COR-L47 (cell line): Measurements from ENCODE around the gene SLC34A1.
"Not testable (repeated sequence)": the region's sequence is repeated elsewhere in the genome, so short reads cannot be mapped to it uniquely, and the experiment has no call there.

Experiments
- DNase-seq: peaks from one replicate; lab custom pipeline; 2025; lab: John Stamatoyannopoulos, UW

The SLC34A1 gene

GRCh38 chr5:177368869-177369644, 15.2 kb upstream of the SLC34A1 start:
- DNase-seq = no peak

- no peak for DNase-seq
These were observed 14.4 kb upstream of the SLC34A1 start for GRCh38 chr5:177369645-177370440.

DNA sequence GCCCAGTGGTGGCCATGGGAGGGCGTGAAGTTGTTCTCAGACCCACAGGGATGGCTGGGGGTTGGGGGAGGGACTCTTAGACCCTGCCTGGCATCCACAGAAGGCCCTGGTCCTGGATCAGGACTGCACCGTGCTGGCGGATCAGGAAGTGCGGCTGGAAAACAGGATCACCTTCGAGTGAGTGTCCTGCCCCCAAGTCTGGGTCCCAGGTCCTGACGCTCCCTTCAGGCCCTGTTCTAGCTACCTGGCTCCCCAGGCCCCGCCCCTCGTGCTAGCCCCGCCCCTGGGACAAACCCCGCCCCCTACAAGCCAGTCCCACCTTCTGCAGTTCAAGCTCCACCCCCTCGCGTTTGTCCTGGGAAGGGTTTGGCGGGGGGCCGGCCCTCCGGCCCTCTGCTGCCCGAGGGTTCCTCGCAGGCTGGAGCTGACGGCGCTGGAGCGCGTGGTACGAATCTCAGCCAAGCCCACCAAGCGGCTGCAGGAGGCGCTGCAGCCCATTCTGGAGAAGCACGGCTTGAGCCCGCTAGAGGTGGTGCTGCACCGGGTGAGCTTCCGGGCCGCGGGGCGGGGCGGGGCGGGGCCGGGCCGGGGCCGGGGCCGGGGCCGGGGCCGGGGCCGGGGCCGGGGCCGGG, 13.6 kb upstream of the SLC34A1 start:
- DNase-seq = peak; percentile 40

GRCh38 chr5:177371120-177372033, 12.9 kb upstream of the SLC34A1 start:
- DNase-seq = no peak

DNA sequence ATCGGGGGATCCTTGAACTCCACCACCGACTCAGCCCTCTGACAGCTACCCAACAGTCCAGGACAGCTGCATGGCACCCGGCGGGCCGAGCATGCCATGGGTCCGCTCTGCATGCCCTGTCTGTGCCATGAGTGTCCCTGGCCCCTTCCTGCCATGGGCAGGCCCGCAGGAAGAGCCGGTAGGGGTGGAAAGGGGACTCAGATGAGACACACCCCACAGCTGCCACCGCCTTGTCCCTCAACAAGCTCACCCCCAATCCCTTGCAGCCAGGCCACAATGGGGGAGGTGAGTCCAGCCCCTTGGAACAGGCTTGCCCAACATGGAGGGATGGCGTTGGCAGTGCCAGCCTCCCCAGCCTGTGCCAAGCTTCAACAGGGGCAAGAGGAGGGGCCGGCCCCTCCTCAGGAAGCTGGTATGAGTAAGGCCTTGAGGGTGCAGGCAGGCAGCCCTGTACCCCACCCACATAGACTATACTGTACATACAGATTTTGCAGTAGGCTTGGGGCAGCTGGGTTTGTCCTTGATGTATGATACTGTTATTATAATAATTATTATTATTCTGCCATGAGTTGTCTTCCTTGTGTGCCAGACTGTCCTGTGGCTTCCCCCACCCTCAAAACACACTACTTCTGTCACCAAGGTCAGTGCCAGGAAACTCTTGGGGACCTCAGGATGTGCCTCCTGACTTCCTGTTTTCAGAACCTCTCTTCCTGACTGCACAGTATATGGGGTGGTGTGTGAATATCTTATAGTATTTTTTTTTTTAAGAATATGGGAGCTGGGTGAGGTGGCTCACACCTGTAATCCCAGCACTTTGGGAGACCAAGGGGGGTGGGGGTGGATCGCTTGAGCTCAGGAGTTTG, 12.0 kb upstream of the SLC34A1 start:
- no peak for DNase-seq

- no peak for DNase-seq
These were observed 11.3 kb upstream of the SLC34A1 start for GRCh38 chr5:177372910-177373309.

GRCh38 chr5:177373806-177374205, 10.4 kb upstream of the SLC34A1 start:
- DNase-seq = no peak

DNA sequence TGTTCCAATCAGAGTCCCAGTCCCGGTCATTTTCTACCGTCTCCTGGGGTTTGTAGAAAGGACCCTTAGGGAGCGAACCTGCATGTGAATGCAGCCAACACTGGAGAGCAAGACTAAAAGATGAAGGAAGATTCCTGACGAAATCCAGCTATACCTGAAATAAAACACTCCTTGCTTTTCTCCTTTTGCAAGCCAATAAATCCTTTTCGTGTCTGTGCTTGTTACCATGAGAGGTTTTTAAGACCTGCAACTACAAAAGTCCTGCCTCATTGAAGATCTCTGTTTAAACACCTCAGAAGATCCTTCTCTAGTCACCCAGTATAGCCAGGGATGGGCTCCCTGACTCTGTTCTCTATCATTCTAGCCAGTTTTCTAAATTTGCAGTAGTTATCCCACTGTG, 10.0 kb upstream of the SLC34A1 start:
- DNase-seq = no peak

- not testable (repeated sequence) for DNase-seq
These were observed 8.7 kb upstream of the SLC34A1 start for GRCh38 chr5:177375516-177375915.

- no peak for DNase-seq
These were observed 8.1 kb upstream of the SLC34A1 start for GRCh38 chr5:177376107-177376506.

DNA sequence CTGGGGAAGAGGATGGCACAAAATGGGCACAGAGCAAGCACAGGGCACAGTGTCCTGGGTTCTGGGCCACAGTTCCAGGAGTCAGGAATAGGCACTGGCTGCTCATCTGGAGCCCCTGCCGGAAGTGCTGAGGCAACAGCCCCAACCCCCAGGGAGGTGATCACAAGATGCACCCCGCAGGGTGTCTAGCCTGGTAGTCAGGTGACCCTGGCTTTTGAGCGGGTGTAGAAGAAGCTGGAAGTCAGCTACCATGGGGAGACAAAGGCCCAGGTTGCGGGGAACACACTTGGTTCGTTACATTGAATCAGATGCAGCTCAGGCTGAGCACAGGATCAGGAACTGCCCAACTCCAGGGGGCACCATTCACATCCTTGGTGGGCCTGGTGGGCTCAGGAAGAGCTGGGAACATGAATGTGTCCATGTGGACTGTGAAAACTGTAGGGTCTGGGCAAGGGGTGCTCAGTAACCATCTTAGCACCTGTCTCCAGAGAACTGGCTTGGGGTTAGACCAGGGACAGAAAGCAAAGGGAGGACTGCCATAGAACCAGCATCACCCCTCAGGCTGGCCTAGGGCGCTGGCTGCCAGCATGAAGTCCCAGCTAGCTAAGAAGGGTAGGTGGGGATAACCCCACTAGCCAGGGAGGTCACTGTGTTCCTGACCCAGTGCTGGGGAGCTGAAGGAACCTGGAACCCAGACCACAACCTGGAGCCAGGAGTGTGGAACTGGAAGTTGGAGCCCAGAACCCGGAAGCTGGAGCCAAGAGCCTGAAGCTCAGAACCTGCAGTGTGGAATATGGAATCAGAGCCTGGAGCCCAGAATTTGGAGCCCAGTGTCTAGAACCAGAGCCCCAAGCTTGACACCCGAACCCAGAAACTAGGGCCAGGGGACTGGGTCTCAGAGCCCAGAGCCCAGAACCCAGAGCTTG, 6.1 kb upstream of the SLC34A1 start:
- no peak for DNase-seq

GRCh38 chr5:177378884-177379883, 5.0 kb upstream of the SLC34A1 start:
- no peak for DNase-seq

DNA sequence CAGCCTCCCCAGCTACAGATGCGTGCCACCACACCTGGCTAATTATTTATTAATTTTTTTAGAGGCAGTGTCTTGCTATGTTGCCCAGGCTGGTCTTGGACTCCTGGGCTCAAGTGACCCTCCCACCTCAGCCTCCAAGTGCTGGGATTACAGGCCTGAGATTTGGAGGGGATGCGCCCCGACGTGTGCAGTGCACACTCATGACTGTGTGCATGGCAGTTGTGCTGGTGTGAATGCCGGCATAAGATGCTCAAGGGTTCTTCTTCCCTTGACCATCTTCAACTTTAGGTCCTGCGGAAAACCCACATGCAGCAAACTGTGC, 3.5 kb upstream of the SLC34A1 start:
- no peak for DNase-seq

GRCh38 chr5:177382423-177383029, 1.7 kb upstream of the SLC34A1 start:
- peak; percentile 57 for DNase-seq

GRCh38 chr5:177383181-177383580, 1.1 kb upstream of the SLC34A1 start:
- no peak for DNase-seq

GRCh38 chr5:177385720-177386119, 1.5 kb downstream of the SLC34A1 start:
- no peak for DNase-seq

GRCh38 chr5:177386542-177386941, 2.3 kb downstream of the SLC34A1 start:
- DNase-seq = no peak

GRCh38 chr5:177387405-177387804, 3.2 kb downstream of the SLC34A1 start:
- DNase-seq = no peak
